ENCODE measurements around the gene NCR1. TPM values are rescaled to one million over a fixed set of nuclear protein-coding genes. Genes with fewer than 3 reads are reported as not detected.
"Not testable (repeated sequence)": the region's sequence is repeated elsewhere in the genome, so short reads cannot be mapped to it uniquely, and the experiment has no call there.

Gene NCR1
- total and polyA plus RNA-seq, 12 donors, result 0.17 to 0.55 TPM; not detected in 10

- Histone ChIP-seq H3K27ac (no peak overlapping the region), H3K4me1 (replicated peaks in 1 of 2) (no peaks in the 10 kb centered on the region), H3K27me3 (no peaks in the 10 kb centered on the region), H3K4me3 (no peak overlapping the region), H3K36me3 (replicated peaks in 1 of 2) (no peaks in the 10 kb centered on the region), H3K9me3 (replicated peaks in 1 of 3) (no peaks in the 10 kb centered on the region)
- no peak for TF ChIP-seq POLR2A (IDR thresholded peaks at IDR 0.05)
- no peak for TF ChIP-seq CTCF (IDR thresholded peaks at IDR 0.05)
- 70 to 75% (median 70%) methylated on average over 9 of the region's 9 CpGs for WGBS, 4 donors
- no peak for DNase-seq
- intact Hi-C loops (cut with DNase I), result no loop called here
These were observed 32.0 kb downstream of the NCR1 start for GRCh38 chr19:54937926-54938325.

- no peaks in the 10 kb centered on the region for H3K36me3 ChIP-seq (replicated peaks in 1 of 2)
- intact Hi-C loops (cut with DNase I), result no loop called here
- WGBS, 4 donors, result 65 to 73% (median 69%) methylated on average over 11 of the region's 11 CpGs
These were observed 33.0 kb downstream of the NCR1 start for GRCh38 chr19:54938906-54939305.

GRCh38 chr19:54939538-54939937, 33.6 kb downstream of the NCR1 start:
- H3K9me3 ChIP-seq (replicated peaks in 1 of 3); H3K4me3 ChIP-seq; DNase-seq; intact Hi-C loops (cut with DNase I); H3K4me1 ChIP-seq (replicated peaks in 1 of 2); H3K27ac ChIP-seq; H3K27me3 ChIP-seq; H3K36me3 ChIP-seq (replicated peaks in 1 of 2): not testable (repeated sequence)
- WGBS, 4 donors, result 40 to 79% (median 71%) methylated on average over 2 to 15 of the region's 28 CpGs

More at GRCh38 chr19:54938906-54939305, 33.0 kb downstream of the NCR1 start:
- Histone ChIP-seq H3K9me3 (replicated peaks in 1 of 3) (no peaks in the 10 kb centered on the region), H3K4me3 (no peak overlapping the region), H3K27ac (no peak overlapping the region), H3K27me3 (no peaks in the 10 kb centered on the region), H3K4me1 (replicated peaks in 1 of 2) (no peaks in the 10 kb centered on the region)
- no peak for DNase-seq
- TF ChIP-seq POLR2A (IDR thresholded peaks at IDR 0.05) (no peak), CTCF (IDR thresholded peaks at IDR 0.05) (no peak)

- H3K36me3 ChIP-seq (replicated peaks in 1 of 2); H3K4me3 ChIP-seq; H3K27ac ChIP-seq; H3K27me3 ChIP-seq; DNase-seq; H3K4me1 ChIP-seq (replicated peaks in 1 of 2); H3K9me3 ChIP-seq (replicated peaks in 1 of 3); intact Hi-C loops (cut with DNase I): not testable (repeated sequence)
- 48 to 63% (median 59%) methylated on average over 11 of the region's 11 CpGs for WGBS, 4 donors
These were observed 37.9 kb downstream of the NCR1 start for GRCh38 chr19:54943772-54944361.

- DNase-seq, result no peak
- TF ChIP-seq CTCF (IDR thresholded peaks at IDR 0.05) (no peak), POLR2A (IDR thresholded peaks at IDR 0.05) (no peak)
- H3K9me3 ChIP-seq (replicated peaks in 1 of 3), result no peaks in the 10 kb centered on the region
- H3K27ac ChIP-seq, result no peak within 1 kb of the TSS
- H3K4me3 ChIP-seq, result no peak within 1 kb of the TSS
- intact Hi-C loops (cut with DNase I), result no loop called here
- H3K27me3 ChIP-seq, result no peaks in the 10 kb centered on the region
- no peaks in the 10 kb centered on the region for H3K36me3 ChIP-seq (replicated peaks in 1 of 2)
- WGBS, 4 donors, result 77 to 86% (median 83%) methylated on average over 8 of the region's 8 CpGs
- no peaks in the 10 kb centered on the region for H3K4me1 ChIP-seq (replicated peaks in 1 of 2)
These were observed 41.4 kb downstream of the NCR1 start, which contains the start of gene NLRP7 for GRCh38 chr19:54947381-54947780. NLRP7 (minus strand) TSS chr19:54947530.
